ENCODE results near the gene TMEM8B.

GRCh38 chr9:35808433-35808832 is 20.6 kb upstream of the TMEM8B start:
- no peak for TF ChIP-seq REST (IDR thresholded peaks at IDR 0.05; ENCODE audit: low read depth, low read length)
- no peak for TF ChIP-seq JUND (IDR thresholded peaks at IDR 0.05)
- no peak for TF ChIP-seq TEAD4 (IDR thresholded peaks at IDR 0.05; ENCODE audit: borderline replicate concordance, insufficient read depth)
- TF ChIP-seq CTCF (IDR thresholded peaks at IDR 0.05), result no peak
- TF ChIP-seq RFX5 (IDR thresholded peaks at IDR 0.05; ENCODE audit: low read length), result no peak
- no peak for TF ChIP-seq MXI1 (IDR thresholded peaks at IDR 0.05; ENCODE audit: low read depth, low read length)
- no peak for TF ChIP-seq CHD2 (IDR thresholded peaks at IDR 0.05; ENCODE audit: low read length, partially characterized antibody)
- no peak for TF ChIP-seq EP300 (IDR thresholded peaks at IDR 0.05; ENCODE audit: borderline replicate concordance in 1 of 2, low read depth in 1 of 2, low read length in 1 of 2)
- TF ChIP-seq, protein P1, sequence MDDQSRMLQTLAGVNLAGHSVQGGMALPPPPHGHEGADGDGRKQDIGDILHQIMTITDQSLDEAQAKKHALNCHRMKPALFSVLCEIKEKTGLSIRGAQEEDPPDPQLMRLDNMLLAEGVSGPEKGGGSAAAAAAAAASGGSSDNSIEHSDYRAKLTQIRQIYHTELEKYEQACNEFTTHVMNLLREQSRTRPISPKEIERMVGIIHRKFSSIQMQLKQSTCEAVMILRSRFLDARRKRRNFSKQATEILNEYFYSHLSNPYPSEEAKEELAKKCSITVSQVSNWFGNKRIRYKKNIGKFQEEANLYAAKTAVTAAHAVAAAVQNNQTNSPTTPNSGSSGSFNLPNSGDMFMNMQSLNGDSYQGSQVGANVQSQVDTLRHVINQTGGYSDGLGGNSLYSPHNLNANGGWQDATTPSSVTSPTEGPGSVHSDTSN (IDR thresholded peaks at IDR 0.05), result no peak

Data from SK-N-SH (cell line).